Testis (tissue), 3 donors: ENCODE data around the gene HNRNPU. TPM values are rescaled to one million over a fixed set of nuclear protein-coding genes. Genes with fewer than 3 reads are reported as not detected.

ENCODE experiments used
- DNase-seq: peaks from one replicate; pipeline ENCODE4 v3.0.0-alpha.2; 2019
- H3K27ac ChIP-seq, 2 donors: fragments of 200-600 bp; sonication (generic); one replicate each; pipeline ENCODE4 v1.5.1; 2019
- H3K27me3 ChIP-seq: fragments of 200-600 bp; sonication (generic); one replicate; pipeline ENCODE4 v1.5.1; 2019
- H3K36me3 ChIP-seq: fragments of 200-600 bp; sonication (generic); one replicate; pipeline ENCODE4 v1.5.1; 2017; ENCODE audit warnings: low read depth; ENCODE audit errors: missing control alignments
- H3K4me1 ChIP-seq: fragments of 200-600 bp; sonication (generic); one replicate; pipeline ENCODE4 v1.5.1; 2019
- H3K4me3 ChIP-seq, 2 donors: fragments of 200-600 bp; sonication (generic); one replicate each; pipeline ENCODE4 v1.5.1; 2017 to 2019
- H3K9me3 ChIP-seq: fragments of 200-600 bp; sonication (generic); one replicate; pipeline ENCODE4 v1.5.1; 2017
- POLR2A ChIP-seq: fragments of 450-650 bp; IDR thresholded peaks from one replicate; pipeline ENCODE4 v1.6.1; 2017; ENCODE audit warnings: antibody characterized with exemption, mild to moderate bottlenecking, moderate library complexity
- WGBS, 2 donors: methylation state at CpG; one replicate each; pipeline ENCODE4 v1.1.5; 2018; 5-methylcytosine and 5-hydroxymethylcytosine counted together
- intact Hi-C: fragments of 100-400 bp; cut with DNase I; formaldehyde crosslinking; loops from one replicate; pipeline ENCODE4 v1.15.1; 2023; ENCODE audit warnings: low total_unique reads
- polyA plus RNA-seq: library from polyadenylated mRNA; stranded (reverse); fragments of 350-450 nt; fragmentation: Illumina TruSeq; extraction: RNeasy Lipid Tissue Mini Kit (QIAGEN cat#74804); gene quantifications from one replicate; pipeline ENCODE4 v1.2.3, GENCODE V29; 2014; ENCODE audit warnings: low read depth, low replicate concordance; ENCODE audit not compliant: insufficient read depth
- total RNA-seq, 2 donors: library from RNA; depleted of rRNA; stranded (reverse); fragments of >200 nt; gene quantifications; one replicate each; pipeline ENCODE4 v1.2.3, GENCODE V29; 2016
- TF ChIP-seq, protein P1 (sequence below), 3 experiments: fragments of 450-650 bp in 2 of 3; fragments of 200-600 bp in 1 of 3; sonication (generic) in 1 of 3; IDR thresholded peaks; one replicate each; pipeline ENCODE4 v1.5.1; 2016 to 2019; ENCODE audit warnings: antibody characterized with exemption in 3 of 3, mild to moderate bottlenecking in 2 of 3, moderate library complexity in 1 of 3

Gene HNRNPU
- total and polyA plus RNA-seq, 3 donors from 2014 or later, result 303 to 467 (median 378) TPM

DNA sequence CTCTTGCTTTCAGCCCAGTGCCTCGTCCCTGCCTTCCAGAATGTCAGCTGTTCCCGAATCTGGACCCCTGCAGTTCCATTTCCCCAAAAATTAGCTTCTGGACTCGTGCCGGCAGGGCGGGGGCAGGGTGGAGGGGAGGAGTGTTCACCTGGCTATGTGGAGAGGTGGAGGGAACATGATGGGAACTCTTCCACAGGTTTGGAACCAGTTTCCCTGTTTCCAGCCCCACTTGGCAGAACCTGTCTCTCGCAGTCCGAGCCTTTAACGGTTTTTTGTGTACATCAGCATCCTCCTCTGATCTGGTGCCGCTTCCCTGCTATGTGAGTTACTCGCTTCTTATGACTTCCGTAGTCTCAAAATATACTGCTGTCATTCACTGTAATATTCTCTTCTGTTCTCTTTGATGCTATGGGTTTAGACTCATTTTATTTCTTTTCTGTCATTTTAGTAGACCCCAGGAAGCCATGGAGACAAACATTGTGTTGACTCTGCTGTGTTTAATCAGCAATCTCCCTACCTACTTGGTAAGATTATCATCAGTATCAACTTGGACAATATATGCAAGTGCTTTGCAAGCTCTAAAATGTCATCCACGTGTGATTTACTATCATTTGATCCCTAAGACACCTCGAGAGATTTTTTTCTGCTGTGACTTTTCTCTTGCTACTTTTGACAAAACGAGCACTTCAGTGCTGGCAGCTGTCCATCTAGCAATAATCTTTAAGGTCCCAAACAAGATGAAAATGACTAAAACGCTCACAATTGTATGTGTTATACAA lies 33.3 kb upstream of the HNRNPU start:
- no peak for TF ChIP-seq POLR2A
- TF ChIP-seq, protein P1, sequence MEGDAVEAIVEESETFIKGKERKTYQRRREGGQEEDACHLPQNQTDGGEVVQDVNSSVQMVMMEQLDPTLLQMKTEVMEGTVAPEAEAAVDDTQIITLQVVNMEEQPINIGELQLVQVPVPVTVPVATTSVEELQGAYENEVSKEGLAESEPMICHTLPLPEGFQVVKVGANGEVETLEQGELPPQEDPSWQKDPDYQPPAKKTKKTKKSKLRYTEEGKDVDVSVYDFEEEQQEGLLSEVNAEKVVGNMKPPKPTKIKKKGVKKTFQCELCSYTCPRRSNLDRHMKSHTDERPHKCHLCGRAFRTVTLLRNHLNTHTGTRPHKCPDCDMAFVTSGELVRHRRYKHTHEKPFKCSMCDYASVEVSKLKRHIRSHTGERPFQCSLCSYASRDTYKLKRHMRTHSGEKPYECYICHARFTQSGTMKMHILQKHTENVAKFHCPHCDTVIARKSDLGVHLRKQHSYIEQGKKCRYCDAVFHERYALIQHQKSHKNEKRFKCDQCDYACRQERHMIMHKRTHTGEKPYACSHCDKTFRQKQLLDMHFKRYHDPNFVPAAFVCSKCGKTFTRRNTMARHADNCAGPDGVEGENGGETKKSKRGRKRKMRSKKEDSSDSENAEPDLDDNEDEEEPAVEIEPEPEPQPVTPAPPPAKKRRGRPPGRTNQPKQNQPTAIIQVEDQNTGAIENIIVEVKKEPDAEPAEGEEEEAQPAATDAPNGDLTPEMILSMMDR (IDR thresholded peaks at IDR 0.05), result no peak
- Histone ChIP-seq H3K9me3 (no peaks in the 10 kb centered on the region), H3K27me3 (no peaks in the 10 kb centered on the region), H3K4me3 (no peak overlapping the region), H3K36me3 (no peaks in the 10 kb centered on the region), H3K27ac (no peak overlapping the region), H3K4me1 (no peaks in the 10 kb centered on the region)
- WGBS, 2 donors, result 80 to 82% methylated on average over 15 of the region's 15 CpGs
- no peak for DNase-seq
- intact Hi-C loops, result no loop called here

DNA sequence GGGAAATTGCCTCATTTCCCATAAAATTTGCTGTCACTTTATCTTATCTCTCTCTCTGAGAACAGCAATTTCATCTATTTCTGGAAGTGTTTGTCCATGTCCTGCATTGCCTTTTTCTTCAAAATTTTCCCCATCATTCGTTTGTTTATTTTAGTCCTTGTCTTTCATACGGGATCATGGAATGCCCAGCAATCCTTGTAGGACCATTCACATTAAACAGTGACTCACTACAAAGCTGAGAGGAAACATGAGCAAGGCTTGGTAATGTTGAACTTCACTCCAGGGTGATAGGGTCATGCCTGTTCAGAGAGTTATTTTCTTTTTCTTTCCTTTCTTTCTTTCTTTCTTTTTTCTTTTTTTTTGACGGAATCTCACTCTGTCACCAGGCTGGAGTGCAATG lies 32.2 kb upstream of the HNRNPU start:
- no peaks in the 10 kb centered on the region for H3K4me1 ChIP-seq
- WGBS, 2 donors, result 68 to 85% methylated on average over 3 of the region's 3 CpGs
- no peak for DNase-seq
- H3K4me3 ChIP-seq, result no peak overlapping the region
- H3K27me3 ChIP-seq, result no peaks in the 10 kb centered on the region
- TF ChIP-seq, protein P1 (IDR thresholded peaks at IDR 0.05), result no peak
- no peak for TF ChIP-seq POLR2A
- no peaks in the 10 kb centered on the region for H3K36me3 ChIP-seq
- no peaks in the 10 kb centered on the region for H3K9me3 ChIP-seq
- intact Hi-C loops, result no loop called here
- H3K27ac ChIP-seq, result no peak overlapping the region

DNA sequence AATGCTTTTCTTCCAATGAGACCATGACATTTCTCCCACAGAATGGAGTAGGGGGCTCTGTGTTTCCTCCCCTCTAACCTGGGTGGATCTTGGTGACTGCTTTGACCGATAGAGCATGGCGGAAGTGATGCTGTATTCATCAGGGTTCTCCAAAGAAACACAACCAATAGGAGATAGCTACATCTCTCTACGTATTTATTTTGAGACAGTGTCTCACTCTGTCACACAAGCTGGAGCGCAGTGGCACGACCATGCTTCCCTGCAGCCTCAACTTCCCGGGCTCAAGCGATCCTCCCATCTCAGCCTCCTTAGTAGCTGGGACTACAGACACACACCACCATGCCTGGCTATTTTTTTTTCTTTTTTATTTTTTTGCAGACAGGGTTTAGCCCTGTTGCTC lies 29.5 kb upstream of the HNRNPU start:
- Histone ChIP-seq H3K36me3 (no peaks in the 10 kb centered on the region), H3K9me3 (no peaks in the 10 kb centered on the region), H3K27ac (no peak overlapping the region), H3K4me1 (no peaks in the 10 kb centered on the region), H3K4me3 (no peak overlapping the region), H3K27me3 (no peaks in the 10 kb centered on the region)
- intact Hi-C loops, result no loop called here
- WGBS, 2 donors, result 92 to 95% methylated on average over 7 of the region's 7 CpGs
- no peak for TF ChIP-seq POLR2A
- TF ChIP-seq, protein P1 (IDR thresholded peaks at IDR 0.05), result no peak
- DNase-seq, result no peak

DNA sequence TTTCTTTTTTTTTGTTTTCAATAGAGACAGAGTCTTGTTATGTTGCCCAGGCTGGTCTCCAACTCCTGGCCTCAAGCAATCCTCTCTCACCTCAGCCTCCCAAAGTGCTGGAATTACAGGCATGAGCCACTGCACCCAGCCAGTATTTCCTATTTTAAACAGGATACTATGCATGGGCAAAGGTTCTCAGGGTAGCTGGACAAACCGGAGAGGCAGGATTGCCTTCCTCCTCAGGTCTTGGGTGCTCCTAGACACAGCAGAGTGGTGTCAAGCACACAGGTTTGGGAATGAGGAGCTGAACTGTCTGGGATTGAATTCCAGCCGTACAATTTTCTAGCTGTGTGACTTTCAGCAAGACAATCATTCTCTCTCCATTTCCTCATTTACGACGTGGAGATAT lies 22.9 kb upstream of the HNRNPU start:
- TF ChIP-seq, protein P1 (IDR thresholded peaks at IDR 0.05), result no peak
- no peak for TF ChIP-seq POLR2A
- H3K9me3 ChIP-seq, result no peaks in the 10 kb centered on the region
- 95 to 99% methylated on average over 4 of the region's 4 CpGs for WGBS, 2 donors

More for the DNA sequence above, 22.9 kb upstream of the HNRNPU start:
- intact Hi-C loops, result no loop called here
- no peak overlapping the region for H3K27ac ChIP-seq
- no peaks in the 10 kb centered on the region for H3K36me3 ChIP-seq
- H3K4me3 ChIP-seq, result no peak overlapping the region
- H3K4me1 ChIP-seq, result no peaks in the 10 kb centered on the region
- no peaks in the 10 kb centered on the region for H3K27me3 ChIP-seq
- no peak for DNase-seq
